GM12891 (cell line): ENCODE data around the gene DLST.

Experiments
- POLR2A ChIP-seq: IDR thresholded peaks from 2 replicates; pipeline ENCODE4 v1.6.1; 2011; ENCODE audit warnings: low read depth, low read length, control low read depth
- POLR2AphosphoS5 ChIP-seq: IDR thresholded peaks from 2 replicates; pipeline ENCODE4 v1.6.1; 2011; ENCODE audit warnings: low read depth, low read length, control low read depth
- POU2F2 ChIP-seq: IDR thresholded peaks from 2 replicates; pipeline ENCODE4 v1.6.1; 2011; ENCODE audit warnings: low read depth, mild to moderate bottlenecking, control low read depth, low read length, moderate library complexity
- SPI1 ChIP-seq: IDR thresholded peaks from 2 replicates; pipeline ENCODE4 v1.6.1; 2011; ENCODE audit warnings: low read depth, low read length, control low read depth
- TAF1 ChIP-seq: IDR thresholded peaks from 2 replicates; pipeline ENCODE4 v1.6.1; 2011; ENCODE audit warnings: low read depth, low read length, control low read depth

DNA sequence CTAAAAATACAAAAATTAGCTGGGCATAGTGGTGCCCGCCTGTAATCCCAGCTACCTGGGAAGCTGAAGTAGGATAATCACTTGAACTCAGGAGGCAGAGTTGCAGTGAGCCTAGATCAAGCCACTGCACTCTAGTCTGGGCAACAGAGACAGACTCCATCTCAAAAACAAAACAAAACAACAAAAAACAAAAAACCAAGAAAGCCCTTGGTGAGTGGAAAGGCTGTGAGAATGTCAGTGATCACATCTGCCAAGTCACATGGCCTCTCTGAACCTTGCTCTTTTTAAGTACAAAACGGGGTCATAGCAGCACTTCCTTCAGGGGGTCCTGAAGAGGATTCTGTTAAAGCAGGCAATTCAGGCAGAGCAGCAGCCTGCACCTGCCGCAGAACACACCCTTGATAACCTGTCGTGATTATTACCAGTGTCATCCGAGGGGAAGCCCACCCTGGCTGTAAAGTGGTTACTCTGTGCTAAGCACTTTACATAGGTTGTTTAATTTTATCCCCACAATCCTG, 31.7 kb downstream of the DLST start:
- TF ChIP-seq POLR2AphosphoS5 (no peak), POLR2A (no peak), TAF1 (no peak), SPI1 (no peak), POU2F2 (no peak)
